ENCODE measurements around the gene FAM221B. TPM values are rescaled to one million over a fixed set of nuclear protein-coding genes. Genes with fewer than 3 reads are reported as not detected.
A peak's percentile ranks its signal among the peaks of the same experiment; 100 is the strongest.

Gene FAM221B
- total and polyA plus RNA-seq, 2 donors (not counting 1 experiment from before 2014, with no cell fraction given): not detected

DNA sequence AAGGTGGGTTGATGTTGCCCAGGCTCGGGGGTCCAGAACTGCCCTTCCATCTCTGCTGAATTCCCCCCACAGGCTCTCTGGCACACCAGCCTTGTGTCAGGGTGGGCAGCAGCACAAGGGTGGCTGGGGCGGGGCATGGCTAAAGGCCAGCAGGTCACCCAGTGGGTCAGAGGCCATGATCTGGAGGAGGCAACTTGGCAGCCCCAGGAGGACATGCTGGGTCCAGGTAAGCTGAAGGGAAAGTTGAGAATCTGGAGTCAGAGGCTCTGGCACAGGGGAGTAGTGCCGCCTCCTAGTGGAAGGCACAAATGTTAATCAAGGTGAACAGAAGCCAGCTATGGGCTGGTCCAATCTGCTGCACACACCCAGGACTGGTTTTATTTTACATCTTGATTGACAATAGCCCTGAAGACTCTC is 6.7 kb upstream of the FAM221B start:
- Mint-ChIP-seq H3K4me3 (no peak overlapping the region), H3K9me3 (ENCODE audit: insufficient read depth) (no peaks in the 10 kb centered on the region), H3K4me1 (peaks cover 44% of the 10 kb centered on the region), H3K27me3 (no peaks in the 10 kb centered on the region), H3K27ac (peak overlapping the region; percentile 6)
- ChIA-PET CTCF (interaction anchor here (1.9 to 7.4 kb wide), 2 partner anchors 9 to 10 kb away, joined by 5 to 54 read pairs; partner anchors contain the start of genes FAM221B and TMEM8B), POLR2A (no interaction called here)
- ATAC-seq (ENCODE audit: low read depth): no peak
- peaks cover 28 to 35% of the 10 kb centered on the region in 2 donors for H3K4me1 ChIP-seq (ENCODE audit: control insufficient read depth in 2 of 2, insufficient read depth in 2 of 2, low read length in 2 of 2)
- intact Hi-C loops (cut with micrococcal nuclease): no loop called here
- H3K4me3 ChIP-seq (ENCODE audit: control extremely low read depth in 1 of 5, extremely low read depth in 1 of 5, insufficient read depth in 1 of 5, low read depth in 2 of 5, low read length in 4 of 5): no peak overlapping the region
- no peaks in the 10 kb centered on the region for H3K27me3 ChIP-seq (replicated peaks in 1 of 4; ENCODE audit: control extremely low read depth in 1 of 4, control insufficient read depth in 3 of 4, insufficient read depth in 4 of 4, low read length in 3 of 4)
- peak overlapping the region; percentile 58 for H3K4me2 ChIP-seq (replicated peaks; ENCODE audit: low read depth, low read length, poor library complexity, severe bottlenecking)
- no peak for DNase-seq
- 94% methylated on average over 3 of the region's 3 CpGs for WGBS (ENCODE audit: insufficient coverage)
- H3K9ac ChIP-seq (ENCODE audit: low read length): no peak overlapping the region
- no peak for TF ChIP-seq EZH2 (IDR thresholded peaks at IDR 0.05; ENCODE audit: borderline replicate concordance, insufficient read depth, low read depth, low read length, poor library complexity, severe bottlenecking)
- TF ChIP-seq, protein P1, sequence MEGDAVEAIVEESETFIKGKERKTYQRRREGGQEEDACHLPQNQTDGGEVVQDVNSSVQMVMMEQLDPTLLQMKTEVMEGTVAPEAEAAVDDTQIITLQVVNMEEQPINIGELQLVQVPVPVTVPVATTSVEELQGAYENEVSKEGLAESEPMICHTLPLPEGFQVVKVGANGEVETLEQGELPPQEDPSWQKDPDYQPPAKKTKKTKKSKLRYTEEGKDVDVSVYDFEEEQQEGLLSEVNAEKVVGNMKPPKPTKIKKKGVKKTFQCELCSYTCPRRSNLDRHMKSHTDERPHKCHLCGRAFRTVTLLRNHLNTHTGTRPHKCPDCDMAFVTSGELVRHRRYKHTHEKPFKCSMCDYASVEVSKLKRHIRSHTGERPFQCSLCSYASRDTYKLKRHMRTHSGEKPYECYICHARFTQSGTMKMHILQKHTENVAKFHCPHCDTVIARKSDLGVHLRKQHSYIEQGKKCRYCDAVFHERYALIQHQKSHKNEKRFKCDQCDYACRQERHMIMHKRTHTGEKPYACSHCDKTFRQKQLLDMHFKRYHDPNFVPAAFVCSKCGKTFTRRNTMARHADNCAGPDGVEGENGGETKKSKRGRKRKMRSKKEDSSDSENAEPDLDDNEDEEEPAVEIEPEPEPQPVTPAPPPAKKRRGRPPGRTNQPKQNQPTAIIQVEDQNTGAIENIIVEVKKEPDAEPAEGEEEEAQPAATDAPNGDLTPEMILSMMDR (IDR thresholded peaks at IDR 0.05): no peak
- H3K27ac ChIP-seq (ENCODE audit: low read length in 2 of 2): no peak overlapping the region
- no peak overlapping the region for H2AFZ ChIP-seq (ENCODE audit: insufficient read depth, low read depth, low read length, poor library complexity, severe bottlenecking)
- H4K20me1 ChIP-seq (ENCODE audit: control insufficient read depth, insufficient read depth, low read length, poor library complexity, severe bottlenecking): no peaks in the 10 kb centered on the region
- H3K36me3 ChIP-seq (replicated peaks in 1 of 2; ENCODE audit: control extremely low read depth in 1 of 2, control insufficient read depth in 1 of 2, extremely low read depth in 1 of 2, insufficient read depth in 2 of 2, low read length in 1 of 2): no peaks in the 10 kb centered on the region
- H3K79me2 ChIP-seq (ENCODE audit: control insufficient read depth, insufficient read depth, low read length): peaks cover 3% of the 10 kb centered on the region
- no peaks in the 10 kb centered on the region for H3K9me3 ChIP-seq (ENCODE audit: control extremely low read depth in 1 of 3, control insufficient read depth in 2 of 3, insufficient read depth in 1 of 3, low read length in 2 of 3)

DNA sequence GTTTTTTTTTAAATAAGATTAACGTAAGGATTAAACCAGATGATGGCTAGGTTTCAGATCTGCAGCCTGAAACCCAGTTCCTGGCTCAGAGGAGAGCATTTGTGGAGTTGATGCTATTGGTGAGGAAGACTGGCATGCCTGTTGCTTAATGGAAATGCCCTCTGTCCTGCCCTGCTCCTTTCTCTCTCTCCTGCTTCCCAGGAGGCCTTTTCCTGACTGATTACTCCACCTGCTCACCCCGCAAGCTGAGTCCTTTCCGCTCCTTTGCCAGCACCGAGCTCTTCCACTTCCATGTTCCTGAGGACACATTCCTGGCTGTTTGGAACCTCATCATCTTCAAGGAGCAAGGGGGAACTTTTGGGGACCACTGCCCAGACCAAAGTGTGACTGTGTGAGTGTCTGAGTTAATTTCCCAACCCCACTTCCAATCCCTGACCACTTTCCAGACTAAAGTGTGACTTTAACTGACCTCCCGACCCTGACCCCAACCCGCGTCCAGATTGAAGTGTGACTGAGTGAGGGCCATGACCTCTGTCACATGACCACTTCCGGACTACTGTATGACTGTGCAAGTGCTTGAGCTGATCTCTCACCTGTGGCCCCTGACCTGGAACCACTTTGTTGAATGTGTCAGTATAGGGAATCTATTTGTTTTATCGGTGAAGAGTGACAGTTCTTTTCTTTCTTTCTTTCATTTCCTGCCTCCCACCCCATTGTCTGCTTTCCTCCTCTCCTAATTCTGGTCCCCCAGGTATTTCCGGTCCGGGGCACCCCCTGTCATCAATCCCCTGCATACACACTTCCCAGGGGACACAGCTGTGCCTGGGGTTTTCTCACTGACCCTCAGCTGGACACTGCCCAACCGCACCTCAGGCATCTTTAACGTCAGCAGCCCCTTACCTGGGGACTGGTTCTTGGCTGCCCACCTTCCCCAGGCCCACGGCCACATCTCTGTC is 6.0 kb upstream of the FAM221B start:
- Histone ChIP-seq H3K9me3 (ENCODE audit: control extremely low read depth in 1 of 3, control insufficient read depth in 2 of 3, insufficient read depth in 1 of 3, low read length in 2 of 3) (no peaks in the 10 kb centered on the region), H3K36me3 (replicated peaks in 1 of 2; ENCODE audit: control extremely low read depth in 1 of 2, control insufficient read depth in 1 of 2, extremely low read depth in 1 of 2, insufficient read depth in 2 of 2, low read length in 1 of 2) (no peaks in the 10 kb centered on the region), H2AFZ (ENCODE audit: insufficient read depth, low read depth, low read length, poor library complexity, severe bottlenecking) (no peak overlapping the region), H3K4me1 (ENCODE audit: control insufficient read depth in 2 of 2, insufficient read depth in 2 of 2, low read length in 2 of 2) (peaks cover 25 to 34% of the 10 kb centered on the region in 2 donors), H3K27me3 (replicated peaks in 1 of 4; ENCODE audit: control extremely low read depth in 1 of 4, control insufficient read depth in 3 of 4, insufficient read depth in 4 of 4, low read length in 3 of 4) (no peaks in the 10 kb centered on the region), H3K9ac (ENCODE audit: low read length) (no peak overlapping the region), H3K79me2 (ENCODE audit: control insufficient read depth, insufficient read depth, low read length) (peaks cover 8% of the 10 kb centered on the region), H3K4me3 (ENCODE audit: control extremely low read depth in 1 of 5, extremely low read depth in 1 of 5, insufficient read depth in 1 of 5, low read depth in 2 of 5, low read length in 4 of 5) (no peak overlapping the region), H3K27ac (ENCODE audit: low read length in 2 of 2) (no peak overlapping the region), H4K20me1 (ENCODE audit: control insufficient read depth, insufficient read depth, low read length, poor library complexity, severe bottlenecking) (no peaks in the 10 kb centered on the region), H3K4me2 (replicated peaks; ENCODE audit: low read depth, low read length, poor library complexity, severe bottlenecking) (peak overlapping the region; percentile 58)
- Mint-ChIP-seq H3K27me3 (no peaks in the 10 kb centered on the region), H3K27ac (peak overlapping the region; percentile 80), H3K4me3 (peak overlapping the region; percentile 37), H3K9me3 (ENCODE audit: insufficient read depth) (no peaks in the 10 kb centered on the region), H3K4me1 (peaks cover 46% of the 10 kb centered on the region)
- TF ChIP-seq EZH2 (IDR thresholded peaks at IDR 0.05; ENCODE audit: borderline replicate concordance, insufficient read depth, low read depth, low read length, poor library complexity, severe bottlenecking): no peak
- TF ChIP-seq, protein P1 (IDR thresholded peaks at IDR 0.05): no peak
- WGBS (ENCODE audit: insufficient coverage): 89% methylated on average over 13 of the region's 14 CpGs
- no peak for DNase-seq
- ATAC-seq (ENCODE audit: low read depth): no peak
- CTCF ChIA-PET: interaction anchor here (0.6 to 7.4 kb wide), 6 partner anchors 8 to 1284 kb away, joined by 3 to 54 read pairs (median 5); partner anchors contain the start of genes FAM221B and TMEM8B
- intact Hi-C loops (cut with micrococcal nuclease): no loop called here
- POLR2A ChIA-PET: interaction anchor here (0.6 kb wide), 1 partner anchor 103 kb away, joined by 4 read pairs; no protein-coding TSS in a partner anchor

All from B cell (primary cell).